T-helper 1 cell treated with Interleukin-12 subunit alpha and Interleukin-12 subunit beta and Interleukin-4 antibody, amounts not matched to agents 30 μg/mL and 1 μg/mL, for 36 hours (primary cell): ENCODE data around the gene GDPGP1.
"Not testable (repeated sequence)": the region's sequence is repeated elsewhere in the genome, so short reads cannot be mapped to it uniquely, and the experiment has no call there.

Source experiments
- H3K27ac Mint-ChIP-seq: one replicate; pipeline ENCODE4 v1.8.0; 2021; ENCODE audit warnings: mild to moderate bottlenecking, mixed read lengths
- H3K27me3 Mint-ChIP-seq: one replicate; pipeline ENCODE4 v1.8.0; 2021; ENCODE audit warnings: low read depth, mixed read lengths
- H3K36me3 Mint-ChIP-seq: one replicate; pipeline ENCODE4 v1.8.0; 2021; ENCODE audit warnings: low read depth, mixed read lengths
- H3K4me1 Mint-ChIP-seq: one replicate; pipeline ENCODE4 v1.8.0; 2021; ENCODE audit warnings: low read depth, mixed read lengths
- H3K4me3 Mint-ChIP-seq: one replicate; pipeline ENCODE4 v1.8.0; 2021; ENCODE audit warnings: mild to moderate bottlenecking, moderate library complexity, mixed read lengths
- H3K9me3 Mint-ChIP-seq: one replicate; pipeline ENCODE4 v1.8.0; 2021; ENCODE audit warnings: mixed read lengths

The GDPGP1 gene

DNA sequence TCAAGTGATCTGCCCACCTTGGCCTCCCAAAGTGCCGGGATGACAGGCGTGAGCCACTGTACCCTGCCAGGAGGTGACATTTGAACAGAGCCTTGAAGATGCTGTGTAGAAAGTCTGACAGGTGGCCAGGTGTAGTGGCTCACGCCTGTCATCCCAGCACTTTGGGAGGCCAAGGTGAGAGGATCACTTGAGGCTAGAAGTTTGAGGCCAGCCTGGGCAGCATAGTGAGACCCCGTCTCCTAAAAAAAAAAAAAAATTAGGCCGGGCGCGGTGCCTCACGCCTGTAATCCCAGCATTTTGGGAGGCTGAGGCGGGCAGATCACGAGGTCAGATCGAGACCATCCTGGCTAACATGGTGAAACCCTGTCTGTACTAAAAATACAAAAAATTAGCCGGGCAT, 44.5 kb downstream of the GDPGP1 start:
- H3K27ac Mint-ChIP-seq, H3K36me3 Mint-ChIP-seq, H3K9me3 Mint-ChIP-seq, H3K27me3 Mint-ChIP-seq, H3K4me1 Mint-ChIP-seq, H3K4me3 Mint-ChIP-seq: not testable (repeated sequence)

DNA sequence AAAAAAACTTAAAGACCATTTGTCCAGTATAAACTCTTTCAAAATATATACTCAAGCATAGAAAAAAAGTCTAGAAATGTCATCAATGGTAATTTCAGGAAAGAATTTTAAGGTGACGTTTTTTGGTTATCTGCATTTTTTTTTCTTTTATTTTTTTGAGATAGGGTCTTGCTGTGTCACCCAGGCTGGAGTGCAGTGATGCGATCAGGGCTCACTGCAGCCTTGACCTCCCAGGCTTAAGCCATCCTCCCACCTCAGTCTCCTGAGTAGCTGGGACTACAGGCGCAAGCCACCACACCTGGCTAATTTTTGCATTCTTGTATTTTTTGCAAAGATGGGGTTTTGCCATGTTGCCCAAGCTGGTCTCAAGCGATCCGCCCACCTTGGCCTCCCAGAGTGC, 46.7 kb downstream of the GDPGP1 start:
- H3K4me3 Mint-ChIP-seq, H3K4me1 Mint-ChIP-seq, H3K27ac Mint-ChIP-seq, H3K9me3 Mint-ChIP-seq, H3K36me3 Mint-ChIP-seq, H3K27me3 Mint-ChIP-seq: not testable (repeated sequence)

DNA sequence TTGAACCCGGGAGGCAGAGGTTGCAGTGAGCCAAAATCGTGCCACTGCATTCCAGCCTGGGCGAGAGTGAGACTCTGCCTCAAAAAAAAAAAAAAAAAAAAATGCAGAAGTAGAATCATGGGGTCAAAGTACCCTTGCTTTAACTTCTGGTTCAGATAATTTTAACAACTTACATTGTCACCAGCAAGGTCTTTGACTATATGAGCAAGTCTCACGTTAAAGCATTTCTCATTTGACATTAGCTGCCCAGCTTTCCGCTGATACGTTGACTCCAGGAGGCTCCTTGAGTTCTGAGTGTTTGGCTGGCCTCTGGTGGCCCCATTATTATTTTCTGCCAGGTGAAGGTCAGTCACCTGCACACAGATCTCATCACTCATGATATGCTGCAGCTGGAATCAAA, 47.6 kb downstream of the GDPGP1 start:
- not testable (repeated sequence) for H3K27me3 Mint-ChIP-seq, H3K4me1 Mint-ChIP-seq, H3K9me3 Mint-ChIP-seq, H3K27ac Mint-ChIP-seq, H3K4me3 Mint-ChIP-seq, H3K36me3 Mint-ChIP-seq

DNA sequence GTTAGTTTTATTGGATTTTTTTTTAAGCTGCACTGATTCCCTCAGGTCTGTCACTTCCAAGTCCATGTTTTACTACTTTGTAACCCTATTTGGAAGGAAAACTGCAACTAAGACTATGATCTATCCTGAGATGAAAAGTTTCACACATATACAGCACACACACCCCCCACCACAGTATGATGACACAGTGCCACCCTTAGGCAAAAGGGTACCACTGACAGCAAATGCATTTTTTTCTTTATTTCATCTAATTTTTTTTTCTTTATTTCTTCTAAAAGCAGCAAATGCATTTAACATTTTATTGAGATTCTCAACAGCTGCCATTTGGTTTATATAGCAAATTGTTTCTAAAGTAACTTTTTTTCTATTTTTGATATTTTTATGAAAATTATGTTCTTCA, 52.7 kb downstream of the GDPGP1 start:
- Mint-ChIP-seq H3K27ac (no peak overlapping the region), H3K36me3 (no peaks in the 10 kb centered on the region), H3K4me3 (no peak overlapping the region), H3K9me3 (no peaks in the 10 kb centered on the region), H3K4me1 (peaks cover 3% of the 10 kb centered on the region), H3K27me3 (peaks cover 7% of the 10 kb centered on the region)

DNA sequence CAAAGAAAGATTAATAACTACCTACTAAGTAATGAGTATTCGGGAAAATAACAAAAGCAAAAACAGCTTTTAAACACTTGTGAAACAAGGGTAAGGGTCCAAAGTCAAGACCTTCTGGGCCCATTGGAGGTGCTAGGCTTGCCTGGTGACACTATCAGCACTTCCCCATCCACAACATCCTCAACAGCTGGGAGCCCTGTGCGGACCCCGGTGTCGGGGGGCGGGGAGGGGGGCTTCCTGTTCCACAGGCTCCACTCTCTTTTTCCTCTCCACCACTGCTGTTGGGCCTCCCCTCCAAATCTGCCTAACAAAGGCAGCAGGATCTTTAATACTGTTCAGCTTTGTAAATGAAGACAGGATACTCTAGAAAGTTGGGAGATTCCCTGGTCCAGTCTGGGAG, 53.1 kb downstream of the GDPGP1 start:
- Mint-ChIP-seq H3K36me3 (no peaks in the 10 kb centered on the region), H3K4me1 (peaks cover 5% of the 10 kb centered on the region), H3K27ac (no peak overlapping the region), H3K27me3 (peaks cover 7% of the 10 kb centered on the region), H3K9me3 (no peaks in the 10 kb centered on the region), H3K4me3 (no peak overlapping the region)

DNA sequence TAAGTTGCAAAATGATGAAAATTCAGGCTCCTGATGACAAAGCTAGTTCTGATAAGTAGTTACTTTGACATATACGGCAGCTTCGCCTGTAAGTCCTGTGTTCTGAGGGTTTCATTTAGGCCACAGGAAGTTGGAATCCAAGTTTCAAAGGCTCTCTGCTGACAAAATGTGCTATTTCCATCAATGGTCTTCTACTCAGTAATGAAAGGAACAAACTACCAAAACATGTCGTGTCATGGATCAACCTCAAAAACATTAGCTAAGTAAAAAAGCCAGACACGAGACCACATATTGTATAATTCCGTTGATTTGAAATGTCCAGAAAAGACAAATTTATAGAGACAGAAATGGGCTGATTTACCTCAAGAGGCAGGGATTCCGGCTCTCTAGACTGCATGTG, 53.9 kb downstream of the GDPGP1 start:
- Mint-ChIP-seq H3K27ac (no peak overlapping the region), H3K27me3 (peaks cover 7% of the 10 kb centered on the region), H3K36me3 (no peaks in the 10 kb centered on the region), H3K4me1 (peaks cover 5% of the 10 kb centered on the region), H3K4me3 (no peak overlapping the region), H3K9me3 (no peaks in the 10 kb centered on the region)

DNA sequence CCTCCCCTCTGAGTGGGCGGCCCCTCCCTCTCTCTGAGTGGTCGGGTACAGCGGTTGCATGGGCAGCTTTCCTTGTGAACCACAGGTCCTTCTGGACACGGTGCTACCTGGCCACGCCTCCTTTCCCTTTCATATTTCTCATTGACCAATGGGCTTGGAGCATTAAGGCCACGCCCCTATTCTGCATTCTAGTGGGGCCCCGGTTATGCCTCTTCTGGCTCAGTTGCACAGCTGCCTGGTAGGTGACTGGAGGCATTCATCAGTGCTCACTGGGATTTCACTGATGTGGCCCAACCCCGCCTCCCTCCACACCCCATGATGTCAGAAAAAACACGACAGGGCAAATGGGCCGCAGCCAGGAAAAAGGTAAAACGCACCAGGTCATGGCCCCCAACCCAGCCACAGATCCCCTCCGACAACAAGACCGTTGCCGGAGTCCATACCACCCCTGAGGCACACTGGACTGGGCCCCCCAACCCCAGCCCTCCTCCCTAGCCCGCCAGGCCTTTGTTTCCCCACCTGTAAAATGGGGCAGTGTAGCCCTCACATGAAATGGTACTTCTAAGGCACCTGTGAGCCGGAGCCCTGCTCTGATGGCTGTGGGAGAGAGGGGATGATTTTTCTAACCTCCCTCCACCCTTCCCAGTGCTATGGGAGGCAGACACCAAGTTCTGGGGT, 57.8 kb downstream of the GDPGP1 start:
- H3K4me1 Mint-ChIP-seq, result peaks cover 10% of the 10 kb centered on the region
- H3K9me3 Mint-ChIP-seq, result no peaks in the 10 kb centered on the region
- H3K27me3 Mint-ChIP-seq, result peaks cover 15% of the 10 kb centered on the region
- no peaks in the 10 kb centered on the region for H3K36me3 Mint-ChIP-seq
- no peak overlapping the region for H3K27ac Mint-ChIP-seq
- no peak overlapping the region for H3K4me3 Mint-ChIP-seq

DNA sequence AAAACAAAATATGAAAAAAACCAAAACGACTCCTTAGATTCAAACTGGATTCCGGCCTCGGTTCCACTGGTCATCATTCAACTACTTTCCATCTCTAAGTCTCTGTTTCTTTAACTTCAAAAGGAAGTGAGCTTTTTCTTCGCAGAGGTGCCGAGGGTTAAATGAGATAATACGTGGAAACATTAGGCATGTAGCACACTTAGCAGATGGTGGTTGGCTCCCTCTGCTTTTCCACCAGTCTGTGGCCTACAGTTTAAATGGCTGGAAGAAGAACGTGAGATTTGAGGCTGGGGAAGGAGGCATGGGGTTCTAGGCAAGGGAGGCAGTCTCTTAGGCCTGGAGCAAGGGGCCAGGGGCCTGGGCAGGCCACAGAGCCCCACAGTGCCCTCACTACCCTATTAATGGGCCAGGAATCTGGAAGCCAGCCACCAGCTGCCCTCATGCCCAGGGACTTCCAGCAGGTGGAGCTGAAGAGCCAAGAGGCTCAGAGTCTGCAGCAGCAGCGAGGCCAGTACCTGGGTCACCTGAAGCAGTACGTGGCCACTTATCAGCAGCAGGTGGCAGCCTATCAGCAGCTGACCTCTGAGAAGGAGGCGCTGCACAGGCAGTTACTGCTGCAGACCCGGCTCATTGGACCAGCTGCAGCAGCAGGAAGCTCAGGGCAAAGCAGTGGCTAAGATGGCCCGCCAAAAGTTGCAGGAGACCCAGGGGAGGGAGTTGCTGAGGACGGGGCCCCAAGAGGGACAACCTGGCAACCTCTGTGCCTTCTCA, 59.2 kb downstream of the GDPGP1 start:
- H3K4me1 Mint-ChIP-seq, result peaks cover 13% of the 10 kb centered on the region
- H3K27me3 Mint-ChIP-seq, result peaks cover 15% of the 10 kb centered on the region
- H3K4me3 Mint-ChIP-seq, H3K9me3 Mint-ChIP-seq, H3K36me3 Mint-ChIP-seq, H3K27ac Mint-ChIP-seq: not testable (repeated sequence)

DNA sequence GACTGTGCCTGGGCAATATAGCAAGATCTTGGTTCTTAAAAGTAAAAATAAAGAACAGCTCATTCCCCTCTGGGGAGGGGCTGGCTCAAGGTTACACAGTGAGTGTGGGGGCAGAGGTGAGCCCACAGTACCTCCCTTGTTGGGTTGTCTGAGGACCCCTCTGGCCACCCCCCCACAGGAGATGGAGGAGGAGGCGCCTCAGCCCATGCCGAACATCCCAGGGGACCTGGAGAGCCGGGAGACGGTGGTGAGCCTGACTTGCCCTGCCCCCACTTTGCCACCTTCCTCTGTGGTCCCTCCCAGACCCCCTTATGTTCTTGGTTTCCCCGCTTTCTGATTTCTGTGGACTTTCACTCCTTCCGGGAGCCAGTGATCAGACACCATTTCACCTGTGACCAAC, 60.1 kb downstream of the GDPGP1 start:
- Mint-ChIP-seq H3K4me1 (peaks cover 13% of the 10 kb centered on the region), H3K27me3 (peaks cover 15% of the 10 kb centered on the region), H3K9me3 (no peaks in the 10 kb centered on the region), H3K4me3 (no peak overlapping the region), H3K36me3 (no peaks in the 10 kb centered on the region), H3K27ac (no peak overlapping the region)

DNA sequence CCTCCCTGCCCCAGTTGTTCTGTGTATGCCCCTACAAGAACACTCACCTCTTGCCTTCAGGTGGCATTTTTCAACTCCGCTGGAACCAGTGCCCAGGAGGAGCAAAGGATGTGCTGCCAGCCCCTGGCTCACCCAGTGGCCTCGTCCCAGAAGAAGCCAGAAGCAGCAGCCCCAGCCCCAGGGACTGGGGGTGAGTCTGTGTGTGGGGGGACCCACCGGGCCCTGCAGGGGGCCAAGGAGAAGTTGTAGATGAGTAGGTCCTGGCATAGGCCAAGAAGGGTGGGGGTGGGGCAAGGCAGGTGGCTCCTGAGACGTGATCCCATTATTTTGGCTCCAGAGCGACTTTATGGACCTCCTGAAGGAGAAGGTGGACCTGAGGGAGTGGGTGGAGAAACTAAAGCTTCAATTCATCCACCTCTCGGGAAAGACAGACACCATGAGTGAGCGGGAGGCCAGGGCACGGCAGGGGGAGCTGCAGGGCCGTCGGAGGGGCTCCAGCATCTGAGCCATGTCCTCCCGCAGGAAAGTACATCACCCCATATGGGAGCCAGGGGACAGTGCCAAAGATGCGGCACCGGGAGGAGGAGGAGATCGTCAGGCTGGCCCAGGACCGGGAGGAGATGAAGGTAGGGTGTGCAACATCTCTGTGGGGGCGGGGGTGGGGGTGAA, 60.7 kb downstream of the GDPGP1 start:
- Mint-ChIP-seq H3K4me3 (no peak overlapping the region), H3K36me3 (no peaks in the 10 kb centered on the region), H3K9me3 (no peaks in the 10 kb centered on the region), H3K27ac (no peak overlapping the region), H3K27me3 (peaks cover 12% of the 10 kb centered on the region), H3K4me1 (peaks cover 13% of the 10 kb centered on the region)

DNA sequence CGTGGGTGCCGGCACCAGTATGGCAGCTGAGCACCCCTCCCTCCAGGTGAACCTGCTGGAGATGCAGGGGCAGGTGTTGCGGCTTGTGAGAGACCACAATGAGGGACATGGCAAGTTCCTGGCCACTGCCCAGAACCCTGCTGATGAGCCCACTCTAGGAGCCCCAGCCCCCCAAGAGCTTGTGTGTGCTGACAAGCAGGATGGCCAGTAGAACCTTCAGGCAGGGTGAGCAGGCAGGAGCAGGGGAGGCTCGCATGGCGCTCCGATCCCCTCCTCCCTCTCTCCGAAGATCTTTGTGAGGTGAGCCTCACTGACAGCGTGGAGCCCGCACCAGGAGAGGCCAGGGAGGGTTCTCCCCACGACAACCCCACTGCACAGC, 61.2 kb downstream of the GDPGP1 start:
- Mint-ChIP-seq H3K4me1 (peaks cover 13% of the 10 kb centered on the region), H3K9me3 (no peaks in the 10 kb centered on the region), H3K27me3 (peaks cover 8% of the 10 kb centered on the region), H3K4me3 (no peak overlapping the region), H3K36me3 (no peaks in the 10 kb centered on the region), H3K27ac (no peak overlapping the region)
